Activated T-cell treated with anti-CD3 and anti-CD28 coated beads for 24 hours (primary cell): Measurements from ENCODE around the gene WDFY1.

Experiments
- DNase-seq: peaks from one replicate; pipeline ENCODE4 v3.0.0-alpha.2; 2020; ENCODE audit warnings: low read depth

The WDFY1 gene

GRCh38 chr2:223856584-223856983 is 88.6 kb downstream of the WDFY1 start:
- DNase-seq, result no peak

DNA sequence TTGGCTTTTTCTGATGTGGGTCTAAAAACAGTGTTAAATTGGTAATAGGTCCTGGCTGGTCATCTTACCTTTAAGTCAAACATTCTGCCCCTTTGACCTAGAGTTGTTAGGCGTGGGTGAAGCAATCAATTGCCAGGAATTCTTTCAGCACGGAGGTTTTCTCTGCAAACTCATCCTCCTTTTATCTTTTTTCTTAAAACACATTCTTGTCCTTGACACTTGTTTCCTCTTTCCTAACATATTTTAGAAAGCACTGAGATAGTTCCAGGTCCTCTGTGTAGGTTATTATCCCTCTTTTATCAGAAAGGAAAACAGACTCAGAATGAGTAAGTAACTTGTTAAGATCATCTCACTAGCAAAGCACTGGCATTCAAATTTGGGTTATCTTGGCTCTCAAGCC is 89.1 kb downstream of the WDFY1 start:
- no peak for DNase-seq

DNA sequence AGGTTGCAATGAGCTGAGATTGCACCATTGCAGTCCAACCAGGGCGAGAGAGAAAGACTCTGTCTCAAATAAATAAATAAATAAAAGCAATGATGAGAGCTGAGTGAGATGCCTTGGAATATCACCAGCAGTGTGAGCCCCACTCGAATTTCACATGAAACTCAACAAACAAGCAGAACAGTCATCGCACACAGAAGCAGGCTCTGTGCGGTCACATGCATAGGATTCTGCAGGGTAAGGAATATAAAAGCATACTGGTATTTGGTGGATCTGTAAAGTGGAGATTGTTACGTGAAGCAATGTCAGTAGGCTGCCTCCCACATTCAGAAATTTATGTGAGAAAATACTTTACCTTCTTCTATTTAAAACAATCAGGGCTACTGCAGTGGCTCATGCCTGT is 89.7 kb downstream of the WDFY1 start:
- DNase-seq, result no peak

DNA sequence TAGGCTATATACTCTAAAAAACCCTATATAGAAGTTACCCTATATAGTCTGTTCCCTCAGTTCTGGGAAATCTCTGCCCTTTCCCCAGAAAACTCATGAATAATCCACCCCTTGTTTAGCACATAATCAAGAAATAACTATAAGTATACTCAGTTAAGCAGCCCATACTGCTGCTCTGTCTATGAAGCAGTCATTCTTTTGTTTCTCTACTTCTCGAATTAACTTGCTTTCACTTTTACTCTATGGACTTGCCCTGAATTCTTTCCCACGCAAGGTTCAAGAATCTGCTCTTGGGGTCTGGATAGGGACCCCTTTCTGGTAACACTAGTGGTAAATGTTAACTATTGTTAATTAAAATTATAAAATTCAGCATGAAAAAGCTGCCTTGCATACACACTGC is 90.4 kb downstream of the WDFY1 start:
- no peak for DNase-seq

- DNase-seq, result no peak
Observed at GRCh38 chr2:223853425-223853837, 91.7 kb downstream of the WDFY1 start.

DNA sequence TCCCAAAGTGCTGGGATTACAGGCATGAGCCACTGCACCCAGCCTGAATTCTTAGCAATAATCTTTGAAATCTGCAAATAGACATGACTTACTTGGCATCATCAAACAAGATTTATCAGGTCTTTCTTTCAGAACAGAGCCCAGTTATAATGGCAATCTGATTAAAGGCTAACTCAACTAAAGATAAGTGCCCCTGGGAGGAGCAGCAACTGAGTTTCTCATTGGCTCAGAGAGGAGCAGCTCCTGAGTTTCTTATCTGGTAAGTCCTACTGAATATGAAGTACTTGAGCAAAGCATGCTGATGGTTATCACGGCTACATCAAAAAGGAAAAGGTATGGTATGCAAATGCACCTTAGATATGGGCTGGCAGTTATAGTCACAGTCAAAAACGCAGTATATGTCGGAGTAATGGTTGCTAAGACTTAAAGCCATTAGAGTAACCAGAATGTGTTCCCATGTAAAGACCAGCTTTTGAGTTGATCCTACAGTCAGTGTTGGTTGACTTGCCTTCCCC is 92.8 kb downstream of the WDFY1 start:
- DNase-seq, result no peak

DNA sequence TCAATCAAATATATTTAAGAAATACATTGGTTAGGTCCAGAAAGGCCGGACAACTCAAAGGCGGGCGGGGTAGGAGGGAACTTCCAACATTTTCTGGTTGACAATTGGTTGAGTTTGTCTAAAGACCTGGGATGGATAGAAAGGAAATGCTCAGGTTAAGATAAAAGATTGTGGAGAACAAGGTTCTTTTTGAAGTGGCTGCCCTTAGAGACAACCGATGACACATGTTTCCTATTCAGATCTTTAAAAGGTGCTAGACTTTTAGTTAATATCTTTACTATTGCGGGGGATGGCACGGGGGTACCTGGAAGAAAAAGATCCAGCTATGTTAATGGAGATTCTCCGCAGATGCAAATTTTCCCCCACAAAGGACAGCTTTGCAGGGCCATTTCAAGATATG is 97.7 kb downstream of the WDFY1 start:
- DNase-seq, result no peak

DNA sequence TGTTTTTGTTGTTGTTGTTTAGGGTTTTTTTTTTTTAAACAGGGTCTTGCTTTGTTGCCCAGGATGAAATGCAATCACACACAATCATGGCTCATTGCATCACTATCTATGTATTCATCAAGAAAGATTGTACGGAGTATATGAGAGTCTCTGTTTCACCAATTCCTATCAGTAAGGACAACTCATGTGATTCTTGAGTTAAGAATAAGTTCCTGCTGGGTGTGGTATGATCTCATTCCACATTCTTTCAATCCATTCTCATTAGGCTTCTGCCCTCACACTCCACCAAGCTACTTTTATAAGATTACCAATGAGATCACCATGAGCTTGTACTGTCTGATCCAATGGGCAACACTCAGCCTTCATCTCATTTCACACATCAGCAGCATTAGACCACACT is 98.6 kb downstream of the WDFY1 start:
- no peak for DNase-seq

- no peak for DNase-seq
Observed at GRCh38 chr2:223841436-223842190, 103.5 kb downstream of the WDFY1 start.

DNA sequence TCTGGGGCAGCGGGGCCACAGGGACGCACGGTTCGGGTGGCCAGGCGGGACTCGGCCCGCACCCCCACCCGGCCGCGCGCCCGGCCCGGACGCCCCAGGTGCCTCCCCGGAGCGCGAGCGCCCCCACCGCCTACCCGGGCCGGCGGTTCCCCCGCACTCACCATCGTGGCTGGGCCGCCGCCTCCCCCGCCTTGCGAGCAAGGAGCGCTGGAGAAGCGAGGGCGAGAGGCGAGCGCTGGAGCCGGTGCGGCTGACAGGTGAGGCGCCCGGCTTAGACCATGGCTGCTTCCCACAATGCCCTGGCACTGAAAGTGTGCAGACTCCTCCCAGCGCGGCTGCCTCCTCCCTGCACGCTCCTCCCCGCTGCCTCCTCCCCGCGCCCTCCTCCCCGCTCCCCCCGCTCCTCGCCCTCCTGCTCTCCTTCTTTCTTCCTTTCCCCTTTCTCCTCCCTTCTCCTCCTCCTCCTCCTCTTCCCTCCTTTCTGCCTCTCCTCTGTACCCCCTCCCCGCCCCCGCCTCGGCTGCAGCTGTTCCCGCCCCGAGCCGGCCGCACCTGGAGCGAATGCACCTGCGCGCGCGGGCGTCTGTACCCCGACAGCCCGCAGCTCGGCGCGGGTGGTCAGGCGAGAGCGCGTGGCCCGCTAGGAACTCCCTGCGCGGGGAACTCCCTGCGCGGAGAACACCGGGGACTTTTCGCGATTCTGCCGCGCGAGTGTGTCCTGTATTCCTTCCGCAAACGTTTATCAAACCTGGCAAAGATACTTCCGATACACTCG is 107.7 kb downstream of the WDFY1 start, which contains the start of gene AP1S3:
Gene AP1S3 (minus strand): TSS at position 296 of the 775 bp plus-strand sequence. CDS start 132 bp downstream, at position 164.
- DNase-seq, result peak; percentile 60

GRCh38 chr2:223835701-223836532 is 109.2 kb downstream of the WDFY1 start:
- DNase-seq, result no peak

- no peak for DNase-seq
Observed at GRCh38 chr2:223834431-223834830, 110.7 kb downstream of the WDFY1 start.

DNA sequence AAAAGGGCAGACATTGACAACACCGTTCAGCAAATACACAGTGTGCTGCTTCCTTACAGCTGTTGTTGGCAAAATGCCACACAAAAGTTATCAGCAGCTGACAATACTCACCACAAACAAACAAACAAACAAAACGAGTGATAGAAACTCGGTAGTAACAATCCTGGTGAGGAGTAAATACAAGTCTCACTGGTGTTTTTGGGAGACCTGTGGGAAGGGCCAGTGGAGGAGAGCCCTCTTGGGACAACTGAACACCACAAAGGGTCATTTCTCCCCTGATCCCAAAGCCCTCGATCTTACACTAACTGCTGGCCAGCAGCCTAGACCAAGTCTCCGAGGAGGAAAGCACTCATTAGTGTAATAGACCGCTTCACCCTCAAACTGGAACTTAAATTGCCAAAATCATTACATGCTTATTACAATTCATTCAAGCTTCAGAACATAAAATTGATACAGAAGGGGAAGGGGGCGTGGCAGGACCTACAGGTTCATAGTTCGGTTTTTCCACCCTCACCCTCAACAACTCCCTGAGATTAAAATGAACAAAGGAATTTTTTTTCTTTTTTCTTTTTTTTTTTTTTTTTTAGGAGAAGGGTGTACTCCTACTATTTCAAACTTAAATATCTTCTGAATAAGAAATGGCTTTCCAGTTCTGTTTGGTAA is 112.8 kb downstream of the WDFY1 start:
- DNase-seq, result no peak

- no peak for DNase-seq
Observed at GRCh38 chr2:223829128-223829527, 116.0 kb downstream of the WDFY1 start.

DNA sequence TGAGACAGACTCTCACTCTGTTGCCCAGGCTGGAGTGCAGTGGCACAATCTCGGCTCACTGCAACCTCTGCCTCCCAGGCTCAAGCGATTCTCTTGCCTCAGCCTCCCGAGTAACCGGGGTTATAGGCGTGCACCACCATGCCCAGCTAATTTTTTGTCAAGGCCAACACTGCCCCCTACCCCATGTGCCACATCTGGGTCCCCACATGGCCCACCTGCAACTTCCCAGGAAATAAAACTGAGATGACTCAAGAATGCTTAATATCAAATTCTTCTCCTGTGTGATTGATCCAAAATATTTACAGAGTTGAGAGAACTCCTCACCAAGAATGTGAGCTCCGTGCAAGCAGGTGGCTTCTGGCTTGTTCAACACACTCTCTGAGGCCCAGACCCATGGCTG is 116.8 kb downstream of the WDFY1 start:
- DNase-seq, result no peak

- DNase-seq, result no peak
Observed at GRCh38 chr2:223826995-223827394, 118.1 kb downstream of the WDFY1 start.
